ENCODE measurements around the gene RGL2. TPM values are rescaled to one million over a fixed set of nuclear protein-coding genes. Genes with fewer than 3 reads are reported as not detected.

The RGL2 gene
- total RNA-seq, 1 donor from 2014 or later, result 42.3 TPM

GRCh38 chr6:33297956-33298772 lies 578 bp downstream of the RGL2 start:
- no peak for DNase-seq (ENCODE audit: low read depth)
- peak; percentile 13 for TF ChIP-seq CTCF (IDR thresholded peaks at IDR 0.05; ENCODE audit: insufficient read depth, low read length, poor library complexity, severe bottlenecking)
- H3K36me3 ChIP-seq (ENCODE audit: control insufficient read depth, insufficient read depth, low read length), result peaks cover 1% of the 10 kb centered on the region
- no peaks in the 10 kb centered on the region for H3K27me3 ChIP-seq (ENCODE audit: control insufficient read depth, insufficient read depth, low read length)
- H3K4me3 ChIP-seq (ENCODE audit: low read depth, low read length), result peak overlapping the region; percentile 82

GRCh38 chr6:33297406-33297955 lies 1.3 kb downstream of the RGL2 start:
- no peaks in the 10 kb centered on the region for H3K27me3 ChIP-seq (ENCODE audit: control insufficient read depth, insufficient read depth, low read length)
- peaks cover 1% of the 10 kb centered on the region for H3K36me3 ChIP-seq (ENCODE audit: control insufficient read depth, insufficient read depth, low read length)
- DNase-seq (ENCODE audit: low read depth), result no peak
- no peak for TF ChIP-seq CTCF (IDR thresholded peaks at IDR 0.05; ENCODE audit: insufficient read depth, low read length, poor library complexity, severe bottlenecking)
- H3K4me3 ChIP-seq (ENCODE audit: low read depth, low read length), result peak overlapping the region; percentile 82

DNA sequence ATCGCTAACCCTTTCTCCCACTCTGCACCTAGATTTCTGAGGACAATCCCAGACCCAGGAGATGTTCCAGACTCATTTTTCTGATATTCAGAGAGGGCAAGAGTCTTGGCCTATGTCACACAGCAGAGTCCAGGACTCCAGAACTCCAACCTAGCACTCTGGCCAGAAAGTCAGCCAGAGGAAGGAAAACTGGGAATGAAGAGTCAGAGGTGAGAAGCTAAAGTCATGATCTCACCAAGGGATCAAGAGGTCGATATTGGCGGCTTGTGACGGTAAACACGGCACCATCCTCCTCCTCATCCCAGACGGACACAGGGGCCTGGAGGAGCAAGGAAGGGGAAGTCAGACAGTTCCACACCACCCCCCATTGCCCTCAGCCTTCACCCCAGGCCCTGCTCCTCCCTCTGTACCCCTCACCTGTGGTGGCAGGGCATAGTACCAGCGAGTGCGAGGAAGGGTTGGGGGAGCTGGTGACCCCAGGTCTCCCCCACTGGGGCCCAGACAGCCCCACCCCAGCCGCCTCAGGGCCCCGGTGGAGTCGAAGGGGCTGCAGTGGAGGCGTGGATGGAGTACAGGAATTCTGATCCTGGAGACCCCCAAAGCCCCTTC lies 1.8 kb downstream of the RGL2 start:
- DNase-seq (ENCODE audit: low read depth), result no peak
- H3K4me3 ChIP-seq (ENCODE audit: low read depth, low read length), result peak overlapping the region; percentile 82
- H3K36me3 ChIP-seq (ENCODE audit: control insufficient read depth, insufficient read depth, low read length), result peaks cover 1% of the 10 kb centered on the region
- no peaks in the 10 kb centered on the region for H3K27me3 ChIP-seq (ENCODE audit: control insufficient read depth, insufficient read depth, low read length)
- TF ChIP-seq CTCF (IDR thresholded peaks at IDR 0.05; ENCODE audit: insufficient read depth, low read length, poor library complexity, severe bottlenecking), result no peak

DNA sequence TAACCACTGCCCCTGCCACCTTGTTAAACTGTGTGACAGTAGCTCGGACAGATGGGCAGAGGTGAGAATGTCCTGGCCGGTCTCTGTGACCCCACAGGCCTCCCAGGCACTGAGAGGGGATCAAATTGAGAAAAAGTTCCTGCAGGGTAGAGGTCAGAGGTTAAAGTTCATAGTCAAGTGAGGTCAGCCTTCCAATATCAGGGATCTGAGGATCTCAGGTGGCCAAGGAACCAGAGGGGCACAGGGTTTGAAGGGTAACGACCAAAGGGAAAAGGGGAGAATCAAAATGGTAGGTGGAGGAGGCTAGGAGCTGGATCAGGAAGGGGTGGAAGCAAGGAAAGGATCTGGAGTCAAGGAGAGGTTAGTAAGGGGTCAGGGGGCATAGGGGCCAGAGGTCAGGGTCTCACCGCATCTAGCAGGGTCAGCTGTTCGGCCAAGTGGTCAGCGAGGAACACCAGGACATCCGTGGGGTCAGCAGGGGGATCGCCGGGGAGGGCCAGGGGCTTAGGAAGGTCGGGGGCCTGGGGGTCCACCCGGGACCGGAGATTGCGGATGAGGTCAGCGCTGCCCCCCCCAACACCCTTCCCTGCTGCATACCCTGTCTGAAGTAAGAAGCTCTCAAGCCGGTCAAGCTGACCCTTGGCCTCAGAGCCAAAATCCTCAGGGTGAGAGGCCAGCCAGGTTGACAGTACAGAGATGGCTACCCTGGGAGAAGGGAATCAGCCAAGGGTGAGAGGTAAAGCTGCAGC lies 2.9 kb downstream of the RGL2 start:
- no peaks in the 10 kb centered on the region for H3K27me3 ChIP-seq (ENCODE audit: control insufficient read depth, insufficient read depth, low read length)
- DNase-seq (ENCODE audit: low read depth), result no peak
- H3K36me3 ChIP-seq (ENCODE audit: control insufficient read depth, insufficient read depth, low read length), result peaks cover 1% of the 10 kb centered on the region
- no peak overlapping the region for H3K4me3 ChIP-seq (ENCODE audit: low read depth, low read length)
- TF ChIP-seq CTCF (IDR thresholded peaks at IDR 0.05; ENCODE audit: insufficient read depth, low read length, poor library complexity, severe bottlenecking), result no peak

DNA sequence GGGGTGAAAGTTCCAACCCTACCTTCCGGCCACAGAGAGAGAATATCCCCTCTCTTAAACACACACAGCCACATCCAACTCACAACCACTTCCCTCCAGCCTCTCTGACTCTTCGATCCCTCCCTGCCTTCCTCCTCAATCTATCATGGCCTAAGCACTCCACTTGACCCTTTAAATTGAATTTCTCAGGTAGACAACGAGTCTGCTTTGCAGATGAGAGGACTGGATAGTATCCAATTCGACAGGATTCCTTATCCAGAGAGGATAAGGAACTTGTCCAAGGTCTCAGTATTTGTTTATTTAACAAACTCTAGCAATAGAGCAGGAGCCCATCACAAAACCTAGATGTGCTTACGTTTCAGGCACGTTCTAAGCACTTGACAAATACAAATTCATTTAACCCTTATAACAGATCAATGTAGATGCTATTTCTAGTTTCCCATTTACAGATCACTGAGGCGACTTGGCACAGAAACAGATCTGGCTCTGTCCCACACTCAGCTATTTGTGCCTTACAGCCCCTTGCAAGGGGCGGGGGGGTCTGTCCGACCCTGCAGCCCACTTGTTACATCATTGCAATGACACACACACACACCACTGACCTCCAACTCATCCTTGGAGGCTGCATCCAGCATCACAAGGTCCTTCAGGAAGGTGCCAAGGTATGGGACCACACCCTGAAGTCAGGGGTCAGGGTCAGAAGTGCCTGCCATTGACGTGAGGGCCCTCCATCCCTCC lies 4.5 kb downstream of the RGL2 start:
- DNase-seq (ENCODE audit: low read depth), result no peak
- Histone ChIP-seq H3K36me3 (ENCODE audit: control insufficient read depth, insufficient read depth, low read length) (peaks cover 1% of the 10 kb centered on the region), H3K27me3 (ENCODE audit: control insufficient read depth, insufficient read depth, low read length) (no peaks in the 10 kb centered on the region), H3K4me3 (ENCODE audit: low read depth, low read length) (no peak overlapping the region)
- TF ChIP-seq CTCF (IDR thresholded peaks at IDR 0.05; ENCODE audit: insufficient read depth, low read length, poor library complexity, severe bottlenecking), result no peak
